ENCODE data around the gene SLC25A48.

SLC25A48 gene

GRCh38 chr5:135878156-135878620 is 43.7 kb downstream of the SLC25A48 start:
- no peak overlapping the region for H3K27ac ChIP-seq
- no peak for DNase-seq (ENCODE audit: low read depth, low spot score)

GRCh38 chr5:135879591-135879990 is 45.1 kb downstream of the SLC25A48 start:
- DNase-seq (ENCODE audit: low read depth, low spot score), result no peak
- no peak overlapping the region for H3K27ac ChIP-seq

- no peak for DNase-seq (ENCODE audit: low read depth, low spot score)
- no peak overlapping the region for H3K27ac ChIP-seq
Observed at GRCh38 chr5:135880278-135880677, 45.8 kb downstream of the SLC25A48 start.

GRCh38 chr5:135880801-135881200 is 46.3 kb downstream of the SLC25A48 start:
- DNase-seq (ENCODE audit: low read depth, low spot score), result no peak
- H3K27ac ChIP-seq, result no peak overlapping the region

- DNase-seq (ENCODE audit: low read depth, low spot score), result no peak
- no peak overlapping the region for H3K27ac ChIP-seq
Observed at GRCh38 chr5:135881244-135881643, 46.8 kb downstream of the SLC25A48 start.

- no peak overlapping the region for H3K27ac ChIP-seq
- DNase-seq (ENCODE audit: low read depth, low spot score), result no peak
Observed at GRCh38 chr5:135881819-135882218, 47.4 kb downstream of the SLC25A48 start.

- no peak for DNase-seq (ENCODE audit: low read depth, low spot score)
- H3K27ac ChIP-seq, result no peak overlapping the region
Observed at GRCh38 chr5:135883026-135883425, 48.6 kb downstream of the SLC25A48 start.

- no peak overlapping the region for H3K27ac ChIP-seq
- no peak for DNase-seq (ENCODE audit: low read depth, low spot score)
Observed at GRCh38 chr5:135883441-135883840, 49.0 kb downstream of the SLC25A48 start.

GRCh38 chr5:135885031-135885430 is 50.6 kb downstream of the SLC25A48 start:
- no peak for DNase-seq (ENCODE audit: low read depth, low spot score)
- H3K27ac ChIP-seq, result no peak overlapping the region

- no peak for DNase-seq (ENCODE audit: low read depth, low spot score)
- no peak overlapping the region for H3K27ac ChIP-seq
Observed at GRCh38 chr5:135886136-135886535, 51.7 kb downstream of the SLC25A48 start.

- H3K27ac ChIP-seq, result no peak overlapping the region
- peak; percentile 20 for DNase-seq (ENCODE audit: low read depth, low spot score)
Observed at GRCh38 chr5:135887447-135887864, 53.0 kb downstream of the SLC25A48 start.

GRCh38 chr5:135887881-135888614 is 53.6 kb downstream of the SLC25A48 start:
- no peak for DNase-seq (ENCODE audit: low read depth, low spot score)
- H3K27ac ChIP-seq, result no peak overlapping the region

- no peak for DNase-seq (ENCODE audit: low read depth, low spot score)
- no peak overlapping the region for H3K27ac ChIP-seq
Observed at GRCh38 chr5:135890296-135890695, 55.8 kb downstream of the SLC25A48 start.

GRCh38 chr5:135890867-135891266 is 56.4 kb downstream of the SLC25A48 start:
- no peak for DNase-seq (ENCODE audit: low read depth, low spot score)
- H3K27ac ChIP-seq, result no peak overlapping the region

- no peak overlapping the region for H3K27ac ChIP-seq
- DNase-seq (ENCODE audit: low read depth, low spot score), result no peak
Observed at GRCh38 chr5:135891268-135891667, 56.8 kb downstream of the SLC25A48 start.

- H3K27ac ChIP-seq, result no peak overlapping the region
- no peak for DNase-seq (ENCODE audit: low read depth, low spot score)
Observed at GRCh38 chr5:135891791-135892190, 57.3 kb downstream of the SLC25A48 start.

- H3K27ac ChIP-seq, result no peak overlapping the region
- DNase-seq (ENCODE audit: low read depth, low spot score), result no peak
Observed at GRCh38 chr5:135894276-135894675, 59.8 kb downstream of the SLC25A48 start.

- no peak overlapping the region for H3K27ac ChIP-seq
- DNase-seq (ENCODE audit: low read depth, low spot score), result no peak
Observed at GRCh38 chr5:135894789-135895188, 60.3 kb downstream of the SLC25A48 start.

- DNase-seq (ENCODE audit: low read depth, low spot score), result no peak
- H3K27ac ChIP-seq, result no peak within 1 kb of the TSS
Observed at GRCh38 chr5:135895474-135896006, 61.1 kb downstream of the SLC25A48 start, which contains the start of gene IL9. Gene IL9 (minus strand): TSS chr5:135895841. CDS start chr5:135895816, 25 bp downstream.

GRCh38 chr5:135898651-135899050 is 64.2 kb downstream of the SLC25A48 start:
- no peak overlapping the region for H3K27ac ChIP-seq
- no peak for DNase-seq (ENCODE audit: low read depth, low spot score)

GRCh38 chr5:135900276-135900675 is 65.8 kb downstream of the SLC25A48 start:
- H3K27ac ChIP-seq, result no peak overlapping the region
- DNase-seq (ENCODE audit: low read depth, low spot score), result no peak

GRCh38 chr5:135901633-135902032 is 67.2 kb downstream of the SLC25A48 start:
- no peak overlapping the region for H3K27ac ChIP-seq
- no peak for DNase-seq (ENCODE audit: low read depth, low spot score)
